Measurements from ENCODE around the gene FOXD4L1.
"Not testable (repeated sequence)": the region's sequence is repeated elsewhere in the genome, so short reads cannot be mapped to it uniquely, and the experiment has no call there.

Gene FOXD4L1

DNA sequence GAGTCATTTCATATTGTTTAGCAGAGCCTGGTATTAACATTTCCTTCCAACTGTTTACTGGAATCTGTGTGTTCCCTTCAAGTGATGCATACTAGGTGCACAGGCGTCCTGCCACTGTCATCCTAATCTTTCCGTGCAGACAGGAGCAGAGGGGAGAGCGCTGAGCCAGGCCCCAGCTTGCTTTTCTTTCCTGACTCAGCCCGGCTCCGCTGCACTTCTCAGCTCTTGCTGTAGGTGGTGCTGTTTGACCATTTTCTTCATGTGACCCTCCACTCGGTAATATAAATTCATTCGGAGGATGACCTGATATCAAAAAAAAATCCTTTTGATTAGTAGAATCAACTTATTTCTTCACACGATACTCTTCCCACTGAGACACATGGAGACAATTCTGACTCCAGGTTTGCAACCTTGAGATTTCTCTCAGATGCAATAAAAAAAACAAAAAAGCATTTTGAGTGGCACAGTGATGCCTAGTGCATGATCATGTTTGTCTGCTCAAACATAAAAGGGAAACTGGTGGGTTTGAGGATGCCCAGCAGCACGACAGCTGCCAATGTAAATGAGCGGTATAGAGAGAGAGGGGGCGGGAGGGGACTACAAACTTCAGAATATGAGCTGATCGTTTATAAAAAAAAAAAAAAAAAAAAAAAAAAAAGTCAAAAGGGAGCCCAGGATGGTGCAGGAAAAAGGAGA, 29.0 kb downstream of the FOXD4L1 start:
- FAIRE-seq: peak; percentile 74

GRCh38 chr2:113528126-113528525, 29.7 kb downstream of the FOXD4L1 start:
- not testable (repeated sequence) for FAIRE-seq

DNA sequence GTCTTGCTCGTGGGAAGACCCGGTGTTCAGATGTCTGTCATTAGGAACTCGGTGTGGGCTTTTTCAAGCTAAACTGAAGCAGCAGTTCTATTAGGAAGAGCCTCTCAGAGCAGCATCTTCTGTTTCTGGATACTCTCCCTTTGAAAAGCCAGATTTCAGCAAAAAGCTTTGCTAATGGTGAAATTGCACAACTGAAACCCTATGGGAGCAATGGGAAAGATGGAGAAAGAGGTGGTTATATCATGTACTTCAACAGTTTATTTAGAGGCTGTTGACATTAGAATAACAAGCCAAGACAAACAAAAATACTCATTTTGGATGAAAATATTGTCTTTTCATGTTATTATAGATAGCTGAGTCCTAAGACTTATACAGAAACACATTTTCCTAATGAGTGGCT, 30.4 kb downstream of the FOXD4L1 start:
- FAIRE-seq: not testable (repeated sequence)

DNA sequence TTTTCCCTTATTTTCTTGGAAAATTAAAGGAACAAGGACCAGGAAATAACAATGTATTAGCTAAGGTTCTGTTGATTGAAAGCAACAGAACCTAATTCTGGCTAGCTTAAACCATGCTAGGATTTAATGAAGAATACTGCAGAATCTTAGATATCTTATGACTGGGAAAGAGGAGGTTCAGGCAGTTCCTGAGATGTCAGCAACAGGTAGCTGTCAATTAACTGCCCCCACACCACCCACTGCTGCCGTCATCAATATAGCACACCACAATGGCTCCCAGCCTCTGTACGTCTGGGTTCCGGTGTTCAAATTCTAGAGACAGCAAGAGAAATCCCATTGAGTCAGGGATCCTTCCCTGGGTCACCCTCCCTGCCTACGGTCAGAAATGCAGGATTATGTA, 34.5 kb downstream of the FOXD4L1 start:
- not testable (repeated sequence) for FAIRE-seq

- FAIRE-seq: not testable (repeated sequence)
Measured at GRCh38 chr2:113536573-113536972, 38.1 kb downstream of the FOXD4L1 start.

DNA sequence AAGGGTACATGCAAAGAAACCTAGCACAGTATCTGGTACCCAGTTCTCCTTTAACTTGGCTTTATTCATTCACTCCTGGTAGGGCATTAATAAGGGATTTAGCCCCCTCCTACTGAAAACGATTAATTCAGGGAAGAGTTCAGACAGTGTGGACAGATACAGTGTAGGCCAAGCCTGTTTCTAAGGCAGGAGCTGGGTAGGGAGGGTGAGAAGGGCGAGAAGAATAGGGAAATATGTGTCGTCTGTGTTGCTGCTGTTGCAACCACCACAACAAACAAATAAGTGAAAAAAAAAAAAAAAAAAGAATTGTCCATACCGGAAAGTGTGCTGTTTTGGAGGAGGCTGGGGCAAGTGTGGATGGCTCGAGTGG, 42.4 kb downstream of the FOXD4L1 start:
- not testable (repeated sequence) for FAIRE-seq

- FAIRE-seq: not testable (repeated sequence)
Measured at GRCh38 chr2:113541204-113541975, 42.9 kb downstream of the FOXD4L1 start.

DNA sequence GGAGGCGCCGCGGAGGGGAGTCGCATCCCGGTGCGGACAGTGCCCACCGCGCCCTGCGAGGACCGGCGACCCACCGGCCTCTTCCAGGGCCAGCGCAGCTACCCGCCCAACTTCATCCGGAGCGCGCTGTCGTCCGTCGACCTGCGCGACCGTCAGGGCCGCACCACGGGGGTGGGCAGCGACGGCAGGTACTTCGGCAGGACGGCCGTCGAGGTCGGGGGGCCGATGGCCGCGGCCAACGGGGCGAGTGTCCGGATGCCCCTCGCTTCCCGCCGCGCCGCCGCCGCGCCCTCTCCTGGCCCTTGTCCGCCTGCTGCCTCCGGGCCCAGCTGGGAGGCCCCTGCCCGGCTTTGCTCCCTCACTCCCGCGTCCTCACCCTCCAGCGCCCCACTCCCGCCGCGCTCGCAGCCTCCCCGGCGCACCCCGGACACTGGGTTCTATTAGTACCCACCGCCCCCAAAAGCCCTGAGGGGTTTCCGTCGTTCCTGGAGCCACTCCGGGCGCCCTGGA, 43.6 kb downstream of the FOXD4L1 start:
- not testable (repeated sequence) for FAIRE-seq

DNA sequence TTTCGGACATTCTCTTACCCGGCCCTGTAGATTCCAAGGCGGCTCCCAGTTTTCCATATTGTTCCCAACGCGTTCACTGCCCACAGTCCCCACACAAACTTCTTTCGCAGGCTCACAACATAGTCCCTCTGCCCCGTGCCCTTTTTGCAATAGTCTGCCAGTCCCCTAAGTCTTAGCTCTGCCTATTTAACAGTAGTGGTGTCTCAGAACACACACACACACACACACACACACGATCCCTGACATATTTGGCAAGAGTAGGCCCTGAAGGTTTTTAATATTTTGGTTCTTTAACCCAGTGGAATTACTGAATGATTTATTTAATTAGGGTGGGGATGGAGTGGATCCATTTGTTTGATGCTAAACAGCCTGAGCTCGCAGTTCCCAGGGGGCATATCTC, 44.1 kb downstream of the FOXD4L1 start:
- FAIRE-seq: not testable (repeated sequence)

All from endometrium (tissue), 2 donors.